Right hindlimb (tissue), 1 donor: ENCODE results near the gene UAP1L1.
"Not testable (repeated sequence)": the region's sequence is repeated elsewhere in the genome, so short reads cannot be mapped to it uniquely, and the experiment has no call there.

Experiments
- DNase-seq: peaks from one replicate; pipeline ENCODE4 v3.0.0-alpha.2; 2018

Gene UAP1L1

DNA sequence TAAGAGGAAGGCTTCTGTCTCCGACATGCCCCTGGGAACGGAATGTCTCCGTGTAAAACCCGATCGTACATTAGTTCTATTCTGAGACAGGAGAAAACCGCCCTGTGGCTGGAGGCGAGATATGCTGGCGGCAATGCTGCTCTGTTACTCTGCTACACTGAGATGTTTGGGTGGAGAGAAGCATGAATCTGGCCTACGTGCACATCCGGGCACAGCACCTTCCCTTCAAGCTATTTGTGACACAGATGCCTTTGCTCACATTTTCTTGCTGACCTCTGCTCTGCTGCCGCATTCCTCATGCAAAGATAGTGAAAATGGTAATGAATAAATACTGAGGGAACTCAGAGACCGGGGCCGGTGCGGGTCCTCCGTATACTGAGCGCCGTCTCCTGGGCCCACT, 39.4 kb downstream of the UAP1L1 start:
- no peak for DNase-seq

DNA sequence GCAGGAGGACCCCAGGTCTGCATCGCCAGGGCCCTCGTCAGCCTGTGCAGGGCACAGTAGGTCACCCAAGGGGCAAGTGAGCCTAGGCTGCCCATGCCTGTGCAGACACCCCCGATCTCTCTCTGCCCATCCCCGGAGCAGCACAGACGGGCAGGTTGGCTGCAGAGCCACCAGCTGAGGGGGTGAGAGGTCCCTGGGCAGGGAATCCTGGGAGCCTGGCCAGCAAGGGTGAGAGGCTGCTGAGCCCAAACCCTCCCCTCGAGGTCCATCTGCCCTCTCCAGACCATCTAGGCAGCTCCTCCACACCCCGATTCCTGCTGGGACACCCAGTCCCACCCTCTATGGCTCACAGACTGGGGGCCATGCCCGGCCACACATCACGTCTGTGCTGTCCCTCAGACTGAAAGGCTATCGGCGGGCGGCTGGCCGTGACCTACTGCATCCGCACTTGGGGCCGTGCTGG, 40.0 kb downstream of the UAP1L1 start:
- no peak for DNase-seq

GRCh38 chr9:137118092-137118603, 40.8 kb downstream of the UAP1L1 start:
- not testable (repeated sequence) for DNase-seq

- not testable (repeated sequence) for DNase-seq
These were observed 44.8 kb downstream of the UAP1L1 start for GRCh38 chr9:137121927-137122795.

DNA sequence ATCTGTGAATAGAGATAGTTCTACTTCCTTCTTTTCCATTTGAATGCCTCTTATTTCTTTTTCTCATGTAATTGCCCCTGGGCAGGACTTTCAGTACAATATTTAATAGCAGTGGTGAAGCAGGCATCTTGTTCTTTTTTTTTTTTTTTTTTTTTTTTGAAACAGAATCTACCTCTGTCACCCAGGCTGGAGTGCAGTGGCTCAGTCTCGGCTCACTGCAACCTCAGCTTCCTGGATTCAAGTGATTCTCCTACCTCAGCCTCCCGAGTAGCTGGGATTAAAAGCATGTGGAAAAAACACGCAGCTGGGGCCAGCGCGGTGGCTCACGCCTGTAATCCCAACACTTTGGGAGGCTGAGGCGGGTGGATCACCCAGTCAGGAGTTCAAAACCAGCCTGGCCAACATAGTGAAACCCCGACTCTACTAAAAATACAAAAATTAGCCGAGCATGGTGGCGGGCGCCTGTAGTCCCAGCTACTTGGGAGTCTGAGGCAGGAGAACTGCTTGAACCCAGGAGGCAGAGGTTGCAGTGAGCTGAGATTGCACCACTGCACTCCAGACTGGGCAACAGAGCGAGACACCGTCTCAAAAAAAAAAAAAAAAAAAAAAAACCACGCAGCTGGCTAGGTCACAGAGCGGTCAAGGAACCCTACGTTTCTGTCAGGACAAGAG, 45.6 kb downstream of the UAP1L1 start:
- not testable (repeated sequence) for DNase-seq

DNA sequence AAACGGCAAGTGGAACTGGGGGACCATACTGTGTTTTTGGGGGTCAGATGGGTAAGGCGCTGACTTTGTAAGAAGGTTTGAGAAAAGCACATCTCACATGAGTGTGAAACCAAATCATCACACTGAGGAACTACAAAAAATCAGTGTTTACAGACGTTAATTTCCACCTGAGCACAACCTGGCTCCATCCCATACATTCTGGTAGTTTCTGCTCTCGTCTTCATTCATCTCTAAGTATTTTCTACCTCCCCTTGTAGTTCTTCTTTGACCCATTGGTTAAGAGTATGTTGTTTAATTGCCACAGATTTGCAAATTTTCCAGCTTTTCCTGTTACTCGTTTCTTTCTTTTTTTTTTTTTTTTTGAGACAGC, 46.1 kb downstream of the UAP1L1 start:
- no peak for DNase-seq

GRCh38 chr9:137123952-137124462, 46.7 kb downstream of the UAP1L1 start:
- not testable (repeated sequence) for DNase-seq

DNA sequence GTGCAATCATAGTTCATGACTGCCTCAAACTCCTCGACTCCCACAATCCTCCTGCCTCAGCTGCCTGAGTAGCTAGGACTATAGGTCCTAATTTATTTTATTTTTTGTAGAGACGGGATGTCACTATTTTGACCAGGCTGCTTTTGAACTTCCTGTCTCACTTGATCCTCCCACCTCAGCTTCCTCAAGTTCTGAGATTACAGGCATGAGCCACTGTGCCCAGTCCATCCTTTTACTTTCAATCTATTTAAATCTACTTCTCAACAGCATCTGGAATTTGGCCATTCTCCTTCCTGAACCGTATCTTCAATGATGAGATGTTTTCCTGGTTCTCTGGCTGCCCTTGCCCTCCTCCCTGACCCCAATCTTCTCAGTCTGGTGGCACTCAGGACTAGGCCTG, 49.5 kb downstream of the UAP1L1 start:
- no peak for DNase-seq

- no peak for DNase-seq
These were observed 50.2 kb downstream of the UAP1L1 start for GRCh38 chr9:137127301-137128157.

DNA sequence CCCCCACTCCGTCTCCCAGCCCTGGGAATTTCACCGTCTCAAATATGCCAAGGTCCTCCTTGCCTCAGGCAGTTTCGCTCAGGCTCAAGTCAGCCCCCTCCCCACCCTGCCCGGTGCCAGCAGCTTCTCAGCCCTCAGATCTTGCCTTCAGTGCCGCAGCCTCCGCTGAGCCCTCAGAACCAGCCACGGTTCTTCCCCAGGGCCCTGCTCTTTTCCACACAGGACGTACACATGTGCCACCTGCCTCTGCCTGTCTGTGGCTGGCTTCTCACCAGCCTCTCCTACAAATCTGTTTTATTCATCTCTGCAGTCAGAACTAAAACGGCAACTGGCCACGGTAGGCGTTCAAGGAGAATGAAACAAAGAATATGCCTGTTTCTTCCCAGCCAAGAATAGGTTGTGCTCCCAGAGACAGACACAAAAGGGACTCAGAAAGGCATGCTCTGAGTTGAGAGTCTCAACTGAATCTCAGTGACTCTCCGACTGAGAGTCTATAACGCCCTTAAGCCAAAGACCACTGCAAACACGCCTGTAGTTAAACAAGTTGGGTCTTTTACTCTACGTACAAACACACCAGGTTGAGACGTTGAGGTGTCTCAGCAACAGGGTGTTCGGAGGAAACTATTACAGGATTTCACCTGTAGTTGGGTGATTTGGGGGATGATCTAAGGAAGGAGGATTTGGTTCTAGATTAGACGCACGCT, 51.0 kb downstream of the UAP1L1 start:
- no peak for DNase-seq

GRCh38 chr9:137128862-137129455, 51.6 kb downstream of the UAP1L1 start:
- no peak for DNase-seq

GRCh38 chr9:137129456-137130175, 52.3 kb downstream of the UAP1L1 start:
- DNase-seq, result peak; percentile 91

DNA sequence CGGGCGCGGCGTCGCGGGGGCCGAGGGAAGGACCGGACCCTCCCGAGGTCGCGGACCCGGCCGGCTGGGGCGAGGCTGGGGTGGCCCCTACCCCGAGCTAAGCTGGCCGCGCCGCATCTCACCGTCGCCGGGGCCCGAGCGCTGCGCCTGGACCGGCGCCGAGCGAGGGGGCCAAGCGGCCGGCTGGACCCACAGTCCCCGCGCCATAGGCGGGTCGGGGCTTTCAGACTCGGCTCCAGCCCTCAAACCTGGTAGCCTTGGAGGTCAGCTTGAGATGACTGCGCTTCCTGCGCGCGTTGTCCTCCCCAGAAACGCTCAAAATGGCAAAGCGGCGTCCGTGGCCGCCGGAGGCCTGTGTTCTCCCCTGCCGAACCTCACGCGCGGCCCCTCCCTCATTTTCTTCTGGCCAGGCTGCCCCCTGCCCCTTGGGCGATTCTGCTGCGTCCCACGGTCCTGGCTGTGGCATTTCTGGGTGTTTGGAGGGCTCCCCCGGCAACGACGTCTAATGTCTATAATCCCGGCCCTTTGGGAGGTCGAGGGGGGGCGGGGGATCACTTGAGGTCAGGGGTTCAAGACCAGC, 52.9 kb downstream of the UAP1L1 start:
- DNase-seq, result no peak
